GM21529 (cell line): ENCODE data around the gene IBA57.

Source experiments
- ATAC-seq: cut with Tn5 transposase; IDR thresholded peaks from one replicate; pipeline ENCODE4 v1.9.1; 2021; ENCODE audit not compliant: unreplicated experiment

IBA57 gene

DNA sequence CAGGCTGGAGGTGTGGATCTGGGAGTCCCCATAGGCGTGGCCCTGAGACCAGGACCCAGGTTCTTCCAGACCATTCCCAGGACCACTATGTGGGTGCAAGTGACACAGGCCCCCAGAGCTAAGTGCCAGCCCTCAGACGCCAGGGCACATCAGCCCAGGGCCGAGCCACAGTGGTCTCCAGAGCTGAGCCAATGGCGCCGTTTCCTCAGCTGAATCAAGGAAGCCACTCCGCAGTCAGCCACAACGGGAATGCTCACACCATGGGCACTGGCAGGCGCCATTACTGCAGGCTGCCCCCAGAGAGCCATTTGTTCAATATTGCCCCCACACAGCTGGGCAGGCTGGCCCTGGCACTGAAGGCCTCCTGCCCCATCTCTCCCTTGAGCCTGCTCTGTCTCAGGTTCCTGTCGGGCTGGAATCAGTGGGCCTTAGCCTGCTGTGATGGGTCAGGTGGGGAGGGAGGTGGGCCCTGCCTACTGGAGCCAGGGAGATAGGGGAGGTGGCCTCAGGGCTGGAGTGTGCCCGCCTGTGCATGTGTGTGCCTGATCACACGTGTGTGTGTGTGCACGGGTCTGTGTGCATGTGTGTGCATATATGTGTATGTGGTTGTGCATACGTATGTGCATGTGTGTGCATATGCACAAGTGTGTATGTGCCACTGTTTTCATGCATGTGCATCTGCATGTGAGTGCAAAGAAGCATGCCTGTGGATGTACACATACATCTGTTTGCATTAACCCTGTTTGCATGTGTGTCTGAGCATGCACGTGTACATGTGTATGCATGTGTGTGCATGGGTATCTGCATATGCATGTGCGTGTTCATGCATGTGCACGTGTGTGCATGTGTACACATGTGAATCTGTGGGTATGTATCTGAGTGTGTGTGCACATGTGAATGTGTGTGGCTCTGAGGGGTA is 9.7 kb upstream of the IBA57 start:
- ATAC-seq, result no peak

- ATAC-seq, result no peak
Measured at GRCh38 chr1:228156515-228156881, 9.1 kb upstream of the IBA57 start.

DNA sequence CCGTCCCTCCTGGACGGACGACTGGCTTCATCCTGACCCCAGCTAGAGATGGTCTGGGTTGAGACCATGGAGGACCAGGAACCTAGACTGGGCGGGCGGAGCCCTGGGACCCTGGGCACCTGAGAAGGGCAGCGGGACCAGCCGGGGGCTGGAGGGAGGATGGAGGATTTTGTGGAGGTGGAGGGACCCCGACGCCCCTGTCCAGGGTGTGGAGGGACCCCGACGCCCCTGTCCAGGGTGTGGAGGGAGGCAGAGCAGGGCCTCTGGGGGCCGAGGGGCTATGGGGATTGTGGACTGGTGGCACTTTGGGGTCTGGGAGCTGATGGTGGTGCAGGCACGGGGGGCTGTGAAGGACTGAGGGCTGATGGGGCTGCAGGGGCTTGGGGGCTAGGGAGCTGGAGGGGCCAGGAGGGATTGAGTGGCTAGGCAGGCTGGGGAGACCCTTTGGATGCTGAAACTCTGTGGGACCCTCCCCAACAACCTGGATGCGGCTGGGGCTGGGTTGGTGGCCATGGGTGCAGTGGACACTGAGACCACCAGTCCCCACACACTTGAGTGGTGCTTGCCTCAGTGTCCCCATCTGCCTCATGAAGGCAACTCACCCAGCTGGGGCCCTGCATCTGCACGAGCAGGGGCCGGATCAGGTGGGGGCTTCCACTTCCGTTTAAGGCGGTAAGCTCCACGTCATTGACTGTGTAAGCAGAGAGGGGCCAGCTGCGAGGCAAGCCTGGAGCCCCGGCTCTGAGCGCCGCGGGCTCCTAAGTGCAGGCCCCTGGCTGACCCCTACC is 8.5 kb upstream of the IBA57 start:
- no peak for ATAC-seq

DNA sequence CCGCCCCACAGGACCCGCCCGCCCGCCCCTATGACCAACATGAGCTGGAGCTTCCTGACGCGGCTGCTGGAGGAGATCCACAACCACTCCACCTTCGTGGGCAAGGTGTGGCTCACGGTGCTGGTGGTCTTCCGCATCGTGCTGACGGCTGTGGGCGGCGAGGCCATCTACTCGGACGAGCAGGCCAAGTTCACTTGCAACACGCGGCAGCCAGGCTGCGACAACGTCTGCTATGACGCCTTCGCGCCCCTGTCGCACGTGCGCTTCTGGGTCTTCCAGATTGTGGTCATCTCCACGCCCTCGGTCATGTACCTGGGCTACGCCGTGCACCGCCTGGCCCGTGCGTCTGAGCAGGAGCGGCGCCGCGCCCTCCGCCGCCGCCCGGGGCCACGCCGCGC is 7.9 kb upstream of the IBA57 start:
- no peak for ATAC-seq

- ATAC-seq, result no peak
Measured at GRCh38 chr1:228158151-228159007, 7.2 kb upstream of the IBA57 start.

DNA sequence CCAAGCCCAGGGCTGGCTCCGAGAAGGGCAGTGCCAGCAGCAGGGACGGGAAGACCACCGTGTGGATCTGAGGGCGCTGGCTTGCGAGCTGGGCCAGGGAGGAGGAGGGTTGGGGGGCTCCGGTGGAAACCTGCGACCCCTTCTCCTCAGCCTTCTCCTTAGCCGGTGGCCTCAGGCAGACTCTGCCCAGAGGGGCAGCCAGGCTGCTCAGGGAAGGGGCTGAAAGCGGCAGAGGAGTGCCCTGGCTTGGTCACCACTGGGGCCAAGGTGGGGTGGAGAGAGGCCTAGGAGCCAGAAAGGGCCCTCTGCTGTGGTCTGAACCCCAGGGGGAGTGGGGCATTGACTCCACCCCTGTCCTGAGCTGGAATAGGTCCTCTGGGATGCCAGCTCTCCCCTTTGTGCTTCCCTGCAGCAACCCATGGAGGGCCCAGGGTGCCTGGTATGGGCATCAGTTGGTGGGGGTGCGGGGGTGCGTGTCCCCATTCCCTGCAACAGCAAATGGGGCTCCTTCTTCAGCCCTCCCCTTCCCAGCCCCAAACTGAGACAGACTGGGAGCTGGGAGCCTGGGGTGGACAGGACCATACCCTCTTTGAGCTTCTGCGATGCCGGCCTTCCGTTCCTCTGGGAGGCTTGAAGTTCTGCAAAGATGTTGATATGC is 6.5 kb upstream of the IBA57 start:
- ATAC-seq, result no peak

DNA sequence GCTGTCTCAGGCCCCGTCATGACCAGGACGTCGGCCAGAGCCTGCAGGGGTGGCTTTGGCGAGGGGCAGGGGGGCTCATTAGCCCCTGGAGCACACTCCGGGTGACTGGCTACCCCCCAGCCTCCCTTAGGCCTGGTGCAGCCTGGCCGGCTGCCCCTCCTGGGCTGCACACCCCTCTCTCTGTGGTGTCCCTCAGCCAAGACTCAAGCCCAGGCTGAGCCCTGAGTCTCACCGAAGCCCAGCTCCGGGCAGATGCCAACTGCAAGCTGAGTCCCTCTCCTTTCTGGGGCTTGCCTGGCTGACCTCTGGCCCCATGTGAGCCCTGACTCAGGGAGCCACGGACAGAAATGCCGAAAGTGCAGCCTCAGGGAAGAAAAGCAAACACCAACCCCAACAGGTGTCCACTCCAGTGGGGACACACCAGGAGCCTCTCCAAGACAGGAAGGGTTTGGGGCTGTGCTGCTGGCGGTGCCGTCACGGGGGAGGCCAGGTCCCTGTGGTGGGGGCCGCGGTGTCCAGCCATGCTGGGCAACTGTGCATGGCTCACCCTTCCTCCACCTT is 5.3 kb upstream of the IBA57 start:
- ATAC-seq, result no peak

- ATAC-seq, result no peak
Measured at GRCh38 chr1:228161362-228161761, 4.2 kb upstream of the IBA57 start.

DNA sequence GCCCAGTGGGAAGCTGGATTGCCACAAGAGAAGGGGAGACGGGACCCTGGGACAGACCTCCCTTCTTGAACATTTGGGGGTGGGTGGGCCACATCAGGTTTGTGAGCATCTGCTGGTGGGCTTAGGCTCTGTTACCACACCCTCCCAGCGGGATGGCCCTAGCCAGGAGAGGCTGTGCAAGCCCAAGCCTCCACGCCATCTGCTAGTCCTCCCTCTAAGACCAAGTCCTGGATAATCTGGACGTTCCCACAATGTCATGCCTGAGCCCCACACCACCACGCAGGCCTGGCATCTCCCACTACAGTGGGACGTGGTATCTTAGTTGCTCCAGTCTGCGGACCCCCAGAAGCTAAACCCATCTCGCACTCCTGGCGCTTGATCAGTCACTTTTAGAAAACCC is 3.7 kb upstream of the IBA57 start:
- ATAC-seq, result no peak

DNA sequence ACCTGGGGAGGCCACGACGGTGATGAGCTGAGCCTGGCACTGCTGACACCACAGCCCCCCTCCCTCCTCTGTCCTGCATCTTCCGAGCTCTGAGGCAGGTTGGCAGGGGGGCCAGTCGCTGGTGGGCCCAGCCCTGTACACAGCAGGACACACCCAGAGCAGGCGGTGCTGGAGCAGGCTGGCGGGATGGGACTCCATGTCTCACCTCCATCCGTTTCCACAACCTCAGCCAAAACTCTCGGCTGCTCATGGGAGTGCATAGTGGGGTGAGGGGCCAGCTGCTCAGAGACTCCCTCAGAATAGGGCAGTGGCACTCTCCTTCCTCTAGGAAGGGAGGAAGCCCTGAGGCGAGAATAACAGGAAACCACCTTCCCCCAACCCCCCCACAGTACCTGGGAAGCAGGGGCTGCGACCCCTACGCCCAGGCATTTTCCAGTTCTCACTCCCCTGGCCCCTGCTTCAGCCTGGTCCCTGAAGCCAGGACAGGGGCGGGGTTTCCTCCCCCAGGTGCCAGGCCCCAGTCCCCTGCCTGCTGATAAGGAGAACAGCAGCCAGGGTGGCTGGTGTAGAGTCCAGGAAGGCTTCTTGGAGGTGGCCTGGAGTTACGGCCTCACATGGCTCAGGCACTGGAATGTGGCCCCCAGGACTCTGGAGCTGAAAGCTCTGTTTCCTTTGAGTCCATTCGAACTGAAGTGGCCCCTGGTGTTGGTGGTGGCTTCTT is 3.2 kb upstream of the IBA57 start:
- no peak for ATAC-seq

DNA sequence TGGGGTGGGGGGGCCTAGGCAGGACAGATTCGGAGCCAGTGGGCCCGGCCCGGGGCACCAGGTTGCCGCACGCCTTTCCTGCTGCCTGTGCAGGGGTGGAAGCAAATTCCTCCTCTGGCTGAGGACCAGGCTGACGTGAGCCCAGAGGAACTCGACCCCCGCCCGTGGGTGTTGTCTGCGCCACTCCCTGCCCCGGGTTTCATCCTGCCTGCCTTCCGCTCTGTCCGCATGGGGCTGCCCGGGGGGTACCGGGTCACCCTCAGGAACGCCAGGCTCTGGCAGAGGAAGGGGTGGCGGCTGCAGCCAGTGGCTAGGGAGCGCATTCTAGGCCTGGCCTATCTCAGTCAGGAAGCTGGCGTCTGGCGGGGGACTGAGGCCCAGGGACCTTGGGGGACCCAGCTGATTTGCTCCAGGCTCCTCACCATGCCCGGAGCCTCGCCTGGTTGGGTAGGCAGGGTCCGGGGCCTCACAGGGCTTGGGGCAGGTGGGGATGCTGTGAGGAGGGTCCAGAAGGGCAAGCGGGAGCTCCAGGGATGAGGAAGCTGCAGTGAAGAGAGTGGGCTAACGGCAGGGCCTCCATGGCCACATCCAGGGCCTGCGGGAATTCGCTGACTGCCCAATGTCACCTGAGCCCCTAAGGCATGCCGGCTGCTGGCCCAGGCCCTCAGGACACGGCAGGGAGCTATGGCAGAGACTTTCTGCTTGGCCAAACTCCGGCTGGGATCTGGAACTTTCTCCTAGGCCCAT is 2.4 kb upstream of the IBA57 start:
- no peak for ATAC-seq

DNA sequence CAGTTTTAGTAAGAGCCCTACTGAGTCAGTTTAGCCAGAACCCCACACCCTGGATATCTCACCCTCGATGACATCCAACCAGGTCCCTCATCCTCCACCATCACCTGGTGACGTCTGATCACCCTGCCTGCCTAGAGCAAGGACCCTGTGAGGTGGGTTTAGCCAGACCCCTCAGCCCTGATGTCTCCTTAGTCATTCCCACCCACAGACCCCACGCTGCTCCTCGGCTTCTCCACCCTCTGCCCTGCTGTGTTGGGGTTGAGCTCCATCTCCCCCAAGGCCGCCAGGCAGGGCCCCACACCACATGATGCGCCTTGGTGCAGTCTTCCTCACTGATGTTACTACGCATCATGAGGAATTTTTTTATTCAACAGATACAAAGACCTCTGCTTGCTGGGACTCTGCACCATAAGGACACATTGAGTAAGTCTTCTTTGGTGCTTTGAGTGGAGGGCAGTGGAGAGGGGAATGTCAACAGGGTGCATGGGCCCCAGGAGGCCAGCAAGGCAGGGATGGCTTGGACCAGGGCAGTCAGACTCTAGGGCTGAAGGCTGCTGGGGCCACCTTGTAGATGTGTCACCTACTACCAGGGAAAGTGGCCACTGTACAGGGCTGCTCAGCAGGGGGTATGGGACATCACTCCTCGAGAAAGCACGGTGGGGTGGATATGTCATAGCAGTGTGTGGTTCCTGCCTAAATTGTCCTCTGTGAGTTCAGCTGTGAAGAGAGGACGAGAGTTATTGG is 1.7 kb upstream of the IBA57 start:
- no peak for ATAC-seq

DNA sequence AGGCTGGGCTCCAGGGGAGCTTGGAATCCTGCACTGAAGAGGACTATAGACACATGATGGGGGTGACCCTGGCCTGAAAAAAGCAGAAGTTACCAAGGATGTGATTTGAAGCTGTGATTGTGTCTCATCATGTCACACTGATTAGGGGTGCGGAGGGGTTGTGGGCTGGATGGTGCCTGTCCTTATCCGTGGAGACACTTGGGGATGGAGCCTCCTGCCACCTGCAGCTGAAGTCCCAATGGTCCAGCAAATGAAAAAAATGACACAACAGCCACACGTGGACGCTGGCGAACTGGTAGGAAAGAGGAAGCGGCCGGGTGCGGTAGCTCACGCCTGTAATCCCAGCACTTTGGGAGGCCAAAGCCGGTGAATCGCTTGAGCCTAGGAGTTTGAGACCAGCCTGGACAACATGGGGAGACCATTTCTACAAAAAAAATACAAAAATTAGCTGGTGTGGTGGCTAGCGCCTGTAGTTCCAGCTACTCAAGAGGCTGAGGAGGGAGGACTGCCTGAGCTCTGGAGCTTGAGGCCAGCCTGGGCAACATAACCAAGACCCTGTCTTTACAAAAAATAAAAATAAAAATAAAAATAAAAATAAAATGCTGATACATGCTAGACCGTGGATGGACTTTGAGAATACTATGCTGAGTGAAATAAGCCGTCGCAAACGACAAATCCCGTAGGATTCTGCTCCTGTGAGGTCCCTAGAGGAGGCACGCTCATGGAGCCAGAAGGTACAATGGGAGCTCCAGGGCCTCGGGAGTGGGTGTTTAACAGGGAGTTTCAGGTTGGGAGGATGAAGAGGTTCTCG is 838 bp upstream of the IBA57 start:
- ATAC-seq, result no peak

GRCh38 chr1:228166170-228166936 is 749 bp downstream of the IBA57 start:
- ATAC-seq, result peak; percentile 31

- ATAC-seq, result no peak
Measured at GRCh38 chr1:228168563-228169270, 3.1 kb downstream of the IBA57 start.

DNA sequence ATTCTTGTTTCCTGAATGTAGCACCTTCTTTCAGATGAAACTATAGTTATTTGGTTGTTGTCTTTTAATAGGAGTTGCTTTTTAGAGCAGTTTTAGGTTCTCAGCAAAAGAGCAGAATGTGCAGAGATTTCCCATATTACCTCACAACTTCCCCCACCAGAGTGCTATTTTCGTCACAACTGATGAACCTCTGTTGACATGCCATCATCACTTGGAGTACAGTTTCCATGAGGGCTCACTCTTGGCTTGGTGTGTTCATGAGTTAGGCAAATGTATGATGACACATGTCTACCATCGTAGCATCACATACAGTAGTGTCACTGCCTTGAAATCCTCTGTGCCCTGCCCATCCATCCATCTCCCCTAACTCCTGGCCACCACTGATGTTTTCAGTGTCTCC is 3.7 kb downstream of the IBA57 start:
- no peak for ATAC-seq
